Left cardiac atrium (tissue), 4 donors: ENCODE results near the gene OPN5. TPM values are rescaled to one million over a fixed set of nuclear protein-coding genes. Genes with fewer than 3 reads are reported as not detected.

Experiments used
- ATAC-seq, 2 donors: fragments of 200-7000 bp; cut with Tn5 transposase; one replicate each; pipeline ENCODE4 v1.9.1; 2020; ENCODE audit warnings: mild to moderate bottlenecking in 2 of 2, moderate library complexity in 2 of 2
- DNase-seq: peaks from one replicate; pipeline ENCODE4 v3.0.0-alpha.2; 2020
- intact Hi-C, 2 donors: fragments of 100-400 bp; cut with DNase I; formaldehyde crosslinking; loops; one replicate each; pipeline versions ENCODE4 v1.14.1 to v1.15.1; 2022 to 2023
- total RNA-seq, 2 donors: library from RNA; stranded (reverse); fragmentation: NEBNext Ultra II Directional; extraction: Animal tissue kit (Norgen Biotek cat#: 25700); gene quantifications; one replicate each; pipeline ENCODE4 v1.2.1, GENCODE V29; 2021
- donor health status: DM: no; HTN: yes; CAD: no.
- donor health status: DM: no; HTN: yes; CAD: no; lungs with severe emphysema.
- donor health status: DM: yes; HTN: yes; CAD: no.
- donor health status: Dilated cardiomyopathy.

Gene OPN5
- total RNA-seq, 2 donors from 2014 or later = not detected

GRCh38 chr6:47844881-47845280, 63.0 kb downstream of the OPN5 start:
- intact Hi-C loops = no loop called here
- no peak for DNase-seq
- ATAC-seq = no peak

GRCh38 chr6:47846752-47847151, 64.9 kb downstream of the OPN5 start:
- DNase-seq = no peak
- intact Hi-C loops = no loop called here
- no peak for ATAC-seq

- no peak for DNase-seq
- no peak for ATAC-seq
- intact Hi-C loops = no loop called here
Measured at GRCh38 chr6:47851091-47851490, 69.3 kb downstream of the OPN5 start.

GRCh38 chr6:47852727-47853126, 70.9 kb downstream of the OPN5 start:
- ATAC-seq (no peak), DNase-seq (no peak)
- intact Hi-C loops = no loop called here

GRCh38 chr6:47853766-47854165, 71.9 kb downstream of the OPN5 start:
- ATAC-seq (no peak), DNase-seq (no peak)
- intact Hi-C loops = no loop called here

GRCh38 chr6:47854971-47855370, 73.1 kb downstream of the OPN5 start:
- DNase-seq (no peak), ATAC-seq (no peak)
- intact Hi-C loops = no loop called here

- intact Hi-C loops = no loop called here
- DNase-seq (no peak), ATAC-seq (no peak)
Measured at GRCh38 chr6:47859175-47859574, 77.3 kb downstream of the OPN5 start.

- ATAC-seq = no peak
- DNase-seq = no peak
- intact Hi-C loops = no loop called here
Measured at GRCh38 chr6:47862731-47863130, 80.9 kb downstream of the OPN5 start.

- intact Hi-C loops = no loop called here
- ATAC-seq (no peak), DNase-seq (no peak)
Measured at GRCh38 chr6:47865206-47865605, 83.4 kb downstream of the OPN5 start.

GRCh38 chr6:47875593-47875992, 93.8 kb downstream of the OPN5 start:
- DNase-seq = no peak
- ATAC-seq = no peak
- intact Hi-C loops = no loop called here

Other genes starting within 250 kb of the OPN5 start
- gene ADGRF4, start 83.5 kb upstream of the OPN5 start, total RNA-seq = under 1 TPM; 0.06 to 0.26 TPM